ENCODE measurements around the gene PAFAH1B2. TPM values are rescaled to one million over a fixed set of nuclear protein-coding genes. Genes with fewer than 3 reads are reported as not detected.

The PAFAH1B2 gene
- total and polyA plus RNA-seq, 10 of the 15 experiments (the other 5 are each of a cell fraction or from before 2014, with no cell fraction given) = 17.6 to 64.8 (median 47.6) TPM

- in situ Hi-C loops (cut with MboI) = no loop called here
- RAD21 ChIA-PET (ENCODE audit: unreplicated experiment) = no interaction called here
- no peaks in the 10 kb centered on the region for H4K20me1 ChIP-seq (ENCODE audit: control insufficient read depth, insufficient read depth)
These were observed 8.0 kb downstream of the PAFAH1B2 start for GRCh38 chr11:117152066-117152465.

More at GRCh38 chr11:117152066-117152465, 8.0 kb downstream of the PAFAH1B2 start:
- Histone ChIP-seq H3K36me3 (ENCODE audit: control insufficient read depth in 2 of 2, insufficient read depth in 2 of 2, low read length in 1 of 2) (peaks cover 0 to 3% of the 10 kb centered on the region in 2 experiments; a peak in 3 of 4 replicates), H3K27me3 (replicated peaks in 1 of 2; ENCODE audit: control insufficient read depth in 2 of 2, insufficient read depth in 2 of 2, low read length in 1 of 2) (no peaks in the 10 kb centered on the region), H3K4me3 (no peak overlapping the region), H3K9me3 (replicated peaks; ENCODE audit: control insufficient read depth, insufficient read depth, low read length) (no peaks in the 10 kb centered on the region), H3K4me1 (ENCODE audit: control insufficient read depth, insufficient read depth, low read length) (peaks cover 6% of the 10 kb centered on the region), H3K27ac (ENCODE audit: control insufficient read depth, insufficient read depth) (no peak overlapping the region), H2AFZ (ENCODE audit: control insufficient read depth, low read depth, low read length) (no peak overlapping the region), H3K9ac (ENCODE audit: control insufficient read depth, insufficient read depth, low read length) (no peak overlapping the region), H3K4me2 (ENCODE audit: control insufficient read depth, insufficient read depth) (no peak overlapping the region), H3K79me2 (ENCODE audit: control insufficient read depth, insufficient read depth, low read length) (peaks cover 67% of the 10 kb centered on the region)
- ChIA-PET CTCF (no interaction called here), POLR2A (no interaction called here), SMC1A (ENCODE audit: uncharacterized antibody, unreplicated experiment) (interaction anchor here (0.8 kb wide), 1 partner anchor 78 kb away, joined by 3 read pairs; no protein-coding TSS in a partner anchor)
- no peak for FAIRE-seq
- intact Hi-C loops (cut with micrococcal nuclease; ENCODE audit: unreplicated experiment) = no loop called here
- WGBS (ENCODE audit: insufficient coverage, insufficient replicate concordance, low lambda C conversion rate, missing lambda C conversion rate) = 53% methylated on average over 2 of the region's 2 CpGs
- no TSS peak for BruUV-seq (replicated peaks)
- ATAC-seq = no peak
- TF ChIP-seq SMARCA5 (IDR thresholded peaks at IDR 0.05) (no peak), ZBTB11 (CRISPR knock-in tag; IDR thresholded peaks at IDR 0.05) (no peak), CHD1 (IDR thresholded peaks at IDR 0.05; ENCODE audit: low read depth, low read length) (no peak), DPF2 (IDR thresholded peaks at IDR 0.05) (no peak), CHD2 (IDR thresholded peaks at IDR 0.05; ENCODE audit: borderline replicate concordance, low read depth, low read length) (no peak), NR2C2 (IDR thresholded peaks at IDR 0.05; ENCODE audit: borderline replicate concordance, control insufficient read depth, insufficient read length, low read depth) (no peak), ZZZ3 (IDR thresholded peaks at IDR 0.05; ENCODE audit: control insufficient read depth, insufficient read length, low read depth) (no peak), ZSCAN29 (IDR thresholded peaks at IDR 0.05) (no peak), ZBTB4 (CRISPR knock-in tag; IDR thresholded peaks at IDR 0.05) (no peak), HDAC2 (IDR thresholded peaks at IDR 0.05) (no peak), POU2F2 (IDR thresholded peaks at IDR 0.05; ENCODE audit: borderline replicate concordance, low read depth, low read length) (no peak), BCL11A (IDR thresholded peaks at IDR 0.05; ENCODE audit: low read depth, low read length) (no peak), EGR1 (IDR thresholded peaks at IDR 0.05; ENCODE audit: borderline replicate concordance in 1 of 2, low read depth in 2 of 2, low read length in 2 of 2) (no peak)
- DNase-seq (ENCODE audit: low read depth, low spot score) = no peak
